Sigmoid colon (tissue), 3 donors: ENCODE data around the gene FAR1.
"Not testable (repeated sequence)": the region's sequence is repeated elsewhere in the genome, so short reads cannot be mapped to it uniquely, and the experiment has no call there.

ENCODE experiments used
- CTCF ChIP-seq, 4 experiments: fragments of 450-650 bp in 3 of 4; fragments of 200-600 bp in 1 of 4; IDR thresholded peaks; one replicate each; pipeline ENCODE4 v1.5.1; 2016 to 2019; ENCODE audit warnings: antibody characterized with exemption in 4 of 4, mild to moderate bottlenecking in 3 of 4, moderate library complexity in 2 of 4
- POLR2A ChIP-seq, 2 donors: fragments of 450-650 bp; IDR thresholded peaks; one replicate each; pipeline ENCODE4 v1.6.1; 2016; ENCODE audit warnings: antibody characterized with exemption in 2 of 2, mild to moderate bottlenecking in 2 of 2, moderate library complexity in 2 of 2

- not testable (repeated sequence) for TF ChIP-seq CTCF, POLR2A (IDR thresholded peaks at IDR 0.05)
These were observed 41.6 kb upstream of the FAR1 start for GRCh38 chr11:13626818-13627217.
